ENCODE results near the gene DAZAP1.

Gene DAZAP1

GRCh38 chr19:1467490-1468273 lies 60.3 kb downstream of the DAZAP1 start:
- peaks cover 56% of the 10 kb centered on the region for H3K4me1 ChIP-seq (ENCODE audit: control insufficient read depth, insufficient read depth, low read length)
- peak overlapping the region in 1 of 2 donors; percentile 29 for H3K4me3 ChIP-seq (ENCODE audit: low read length in 2 of 2)
- no peaks in the 10 kb centered on the region for H3K36me3 ChIP-seq (ENCODE audit: control insufficient read depth in 2 of 2, insufficient read depth in 2 of 2, low read length in 2 of 2)
- H3K9ac ChIP-seq (ENCODE audit: low read length in 2 of 2), result no peak overlapping the region
- no peak overlapping the region for H3K27ac ChIP-seq (ENCODE audit: low read length)
- peaks cover 41 to 70% of the 10 kb centered on the region in 2 donors for H3K27me3 ChIP-seq (ENCODE audit: control insufficient read depth in 1 of 2, insufficient read depth in 2 of 2, low read length in 2 of 2)
- H3K9me3 ChIP-seq (ENCODE audit: control insufficient read depth in 2 of 2, low read length in 2 of 2), result no peaks in the 10 kb centered on the region

- H3K27me3 ChIP-seq (ENCODE audit: control insufficient read depth in 1 of 2, insufficient read depth in 2 of 2, low read length in 2 of 2), result peaks cover 47 to 76% of the 10 kb centered on the region in 2 donors
- no peaks in the 10 kb centered on the region for H3K36me3 ChIP-seq (ENCODE audit: control insufficient read depth in 2 of 2, insufficient read depth in 2 of 2, low read length in 2 of 2)
- H3K4me3 ChIP-seq (ENCODE audit: low read length in 2 of 2), result peak overlapping the region in 1 of 2 donors; percentile 29
- H3K4me1 ChIP-seq (ENCODE audit: control insufficient read depth, insufficient read depth, low read length), result peaks cover 61% of the 10 kb centered on the region
- no peak overlapping the region for H3K9ac ChIP-seq (ENCODE audit: low read length in 2 of 2)
- no peak overlapping the region for H3K27ac ChIP-seq (ENCODE audit: low read length)
- no peaks in the 10 kb centered on the region for H3K9me3 ChIP-seq (ENCODE audit: control insufficient read depth in 2 of 2, low read length in 2 of 2)
Measured at GRCh38 chr19:1468274-1468820, 61.0 kb downstream of the DAZAP1 start.

- H3K27me3 ChIP-seq (ENCODE audit: control insufficient read depth in 1 of 2, insufficient read depth in 2 of 2, low read length in 2 of 2), result peaks cover 49 to 79% of the 10 kb centered on the region in 2 donors
- peaks cover 61% of the 10 kb centered on the region for H3K4me1 ChIP-seq (ENCODE audit: control insufficient read depth, insufficient read depth, low read length)
- no peak overlapping the region for H3K27ac ChIP-seq (ENCODE audit: low read length)
- no peaks in the 10 kb centered on the region for H3K36me3 ChIP-seq (ENCODE audit: control insufficient read depth in 2 of 2, insufficient read depth in 2 of 2, low read length in 2 of 2)
- peak overlapping the region in 1 of 2 donors; percentile 15 for H3K4me3 ChIP-seq (ENCODE audit: low read length in 2 of 2)
- H3K9ac ChIP-seq (ENCODE audit: low read length in 2 of 2), result no peak overlapping the region
- no peaks in the 10 kb centered on the region for H3K9me3 ChIP-seq (ENCODE audit: control insufficient read depth in 2 of 2, low read length in 2 of 2)
Measured at GRCh38 chr19:1468821-1469254, 61.5 kb downstream of the DAZAP1 start.

GRCh38 chr19:1469255-1470054 lies 62.1 kb downstream of the DAZAP1 start:
- no peaks in the 10 kb centered on the region for H3K36me3 ChIP-seq (ENCODE audit: control insufficient read depth in 2 of 2, insufficient read depth in 2 of 2, low read length in 2 of 2)
- H3K27me3 ChIP-seq (ENCODE audit: control insufficient read depth in 1 of 2, insufficient read depth in 2 of 2, low read length in 2 of 2), result peaks cover 49 to 79% of the 10 kb centered on the region in 2 donors
- no peaks in the 10 kb centered on the region for H3K9me3 ChIP-seq (ENCODE audit: control insufficient read depth in 2 of 2, low read length in 2 of 2)
- no peak overlapping the region for H3K9ac ChIP-seq (ENCODE audit: low read length in 2 of 2)
- H3K4me3 ChIP-seq (ENCODE audit: low read length in 2 of 2), result peak overlapping the region in 1 of 2 donors; percentile 54
- H3K4me1 ChIP-seq (ENCODE audit: control insufficient read depth, insufficient read depth, low read length), result peaks cover 61% of the 10 kb centered on the region
- no peak overlapping the region for H3K27ac ChIP-seq (ENCODE audit: low read length)

GRCh38 chr19:1470055-1470304 lies 62.6 kb downstream of the DAZAP1 start:
- Histone ChIP-seq H3K9ac (ENCODE audit: low read length in 2 of 2) (no peak overlapping the region), H3K27me3 (ENCODE audit: control insufficient read depth in 1 of 2, insufficient read depth in 2 of 2, low read length in 2 of 2) (peaks cover 49 to 79% of the 10 kb centered on the region in 2 donors), H3K4me3 (ENCODE audit: low read length in 2 of 2) (peak overlapping the region in 1 of 2 donors; percentile 54), H3K4me1 (ENCODE audit: control insufficient read depth, insufficient read depth, low read length) (peaks cover 61% of the 10 kb centered on the region), H3K9me3 (ENCODE audit: control insufficient read depth in 2 of 2, low read length in 2 of 2) (no peaks in the 10 kb centered on the region), H3K27ac (ENCODE audit: low read length) (no peak overlapping the region), H3K36me3 (ENCODE audit: control insufficient read depth in 2 of 2, insufficient read depth in 2 of 2, low read length in 2 of 2) (no peaks in the 10 kb centered on the region)

GRCh38 chr19:1470305-1471009 lies 63.1 kb downstream of the DAZAP1 start:
- Histone ChIP-seq H3K27ac (ENCODE audit: low read length) (no peak overlapping the region), H3K4me3 (ENCODE audit: low read length in 2 of 2) (peak overlapping the region; percentile 35 to 54)

GRCh38 chr19:1471010-1471514 lies 63.7 kb downstream of the DAZAP1 start:
- peaks cover 54% of the 10 kb centered on the region for H3K4me1 ChIP-seq (ENCODE audit: control insufficient read depth, insufficient read depth, low read length)
- H3K4me3 ChIP-seq (ENCODE audit: low read length in 2 of 2), result peak overlapping the region; percentile 35 to 54
- H3K27ac ChIP-seq (ENCODE audit: low read length), result no peak overlapping the region
- peaks cover 0 to 4% of the 10 kb centered on the region in 2 donors for H3K36me3 ChIP-seq (ENCODE audit: control insufficient read depth in 2 of 2, insufficient read depth in 2 of 2, low read length in 2 of 2)
- peaks cover 47 to 68% of the 10 kb centered on the region in 2 donors for H3K27me3 ChIP-seq (ENCODE audit: control insufficient read depth in 1 of 2, insufficient read depth in 2 of 2, low read length in 2 of 2)
- H3K9me3 ChIP-seq (ENCODE audit: control insufficient read depth in 2 of 2, low read length in 2 of 2), result no peaks in the 10 kb centered on the region
- no peak overlapping the region for H3K9ac ChIP-seq (ENCODE audit: low read length in 2 of 2)

More at GRCh38 chr19:1470305-1471009, 63.1 kb downstream of the DAZAP1 start:
- no peaks in the 10 kb centered on the region for H3K9me3 ChIP-seq (ENCODE audit: control insufficient read depth in 2 of 2, low read length in 2 of 2)
- H3K9ac ChIP-seq (ENCODE audit: low read length in 2 of 2), result no peak overlapping the region
- peaks cover 57% of the 10 kb centered on the region for H3K4me1 ChIP-seq (ENCODE audit: control insufficient read depth, insufficient read depth, low read length)
- no peaks in the 10 kb centered on the region for H3K36me3 ChIP-seq (ENCODE audit: control insufficient read depth in 2 of 2, insufficient read depth in 2 of 2, low read length in 2 of 2)
- H3K27me3 ChIP-seq (ENCODE audit: control insufficient read depth in 1 of 2, insufficient read depth in 2 of 2, low read length in 2 of 2), result peaks cover 49 to 74% of the 10 kb centered on the region in 2 donors

GRCh38 chr19:1471515-1472160 lies 64.3 kb downstream of the DAZAP1 start:
- H3K9me3 ChIP-seq (ENCODE audit: control insufficient read depth in 2 of 2, low read length in 2 of 2), result no peaks in the 10 kb centered on the region
- no peak overlapping the region for H3K4me3 ChIP-seq (ENCODE audit: low read length in 2 of 2)
- peaks cover 42 to 63% of the 10 kb centered on the region in 2 donors for H3K27me3 ChIP-seq (ENCODE audit: control insufficient read depth in 1 of 2, insufficient read depth in 2 of 2, low read length in 2 of 2)
- H3K36me3 ChIP-seq (ENCODE audit: control insufficient read depth in 2 of 2, insufficient read depth in 2 of 2, low read length in 2 of 2), result peaks cover 4% of the 10 kb centered on the region in 2 donors
- peaks cover 53% of the 10 kb centered on the region for H3K4me1 ChIP-seq (ENCODE audit: control insufficient read depth, insufficient read depth, low read length)
- H3K27ac ChIP-seq (ENCODE audit: low read length), result no peak overlapping the region
- no peak overlapping the region for H3K9ac ChIP-seq (ENCODE audit: low read length in 2 of 2)

- Histone ChIP-seq H3K4me1 (ENCODE audit: control insufficient read depth, insufficient read depth, low read length) (peaks cover 48% of the 10 kb centered on the region), H3K9ac (ENCODE audit: low read length in 2 of 2) (no peak overlapping the region), H3K9me3 (ENCODE audit: control insufficient read depth in 2 of 2, low read length in 2 of 2) (no peaks in the 10 kb centered on the region), H3K27me3 (ENCODE audit: control insufficient read depth in 1 of 2, insufficient read depth in 2 of 2, low read length in 2 of 2) (peaks cover 39 to 54% of the 10 kb centered on the region in 2 donors), H3K27ac (ENCODE audit: low read length) (no peak overlapping the region), H3K4me3 (ENCODE audit: low read length in 2 of 2) (no peak overlapping the region), H3K36me3 (ENCODE audit: control insufficient read depth in 2 of 2, insufficient read depth in 2 of 2, low read length in 2 of 2) (peaks cover 4% of the 10 kb centered on the region in 2 donors)
Measured at GRCh38 chr19:1472231-1473084, 65.1 kb downstream of the DAZAP1 start.

All from stomach smooth muscle (tissue), 2 donors.